BLaER1 treated with 17β-estradiol and CSF1 and Interleukin-3, amounts not matched to agents 10 nM and 100 nM (cell line): ENCODE measurements around the gene PI4KA.
"Not testable (repeated sequence)": the region's sequence is repeated elsewhere in the genome, so short reads cannot be mapped to it uniquely, and the experiment has no call there.

Experiments
- H3K27ac ChIP-seq, 11 experiments: shearing (Covaris generic); formaldehyde crosslinking; 2 replicates each; pipeline ENCODE4 v1.8.1; 2022
- H3K27me3 ChIP-seq, 11 experiments: shearing (Covaris generic); formaldehyde crosslinking; 2 replicates each; pipeline ENCODE4 v1.8.1; 2022
- H3K36me3 ChIP-seq, 11 experiments: shearing (Covaris generic); formaldehyde crosslinking; 2 replicates each; pipeline ENCODE4 v1.8.1; 2022
- H3K4me1 ChIP-seq, 10 experiments: shearing (Covaris generic); formaldehyde crosslinking; 2 replicates each; pipeline ENCODE4 v1.8.1; 2022
- H3K4me2 ChIP-seq, 11 experiments: shearing (Covaris generic); formaldehyde crosslinking; 2 replicates each; pipeline ENCODE4 v1.8.1; 2022
- H3K4me3 ChIP-seq, 10 experiments: shearing (Covaris generic); formaldehyde crosslinking; 2 replicates each; pipeline ENCODE4 v1.8.1; 2022
- H3K9ac ChIP-seq, 11 experiments: shearing (Covaris generic); formaldehyde crosslinking; 2 replicates each; pipeline ENCODE4 v1.8.1; 2022
- H3K9me3 ChIP-seq, 11 experiments: shearing (Covaris generic); formaldehyde crosslinking; replicated peaks in 1 of 11; 2 replicates each; pipeline ENCODE4 v1.8.1; 2022
- H4K20me1 ChIP-seq, 11 experiments: shearing (Covaris generic); formaldehyde crosslinking; 2 replicates each; pipeline ENCODE4 v1.8.1; 2022
- Cebpa-rat ChIP-seq, 11 experiments: shearing (Covaris generic); IDR thresholded peaks; 2 replicates each; pipeline ENCODE4 v1.8.1; 2022

The PI4KA gene

DNA sequence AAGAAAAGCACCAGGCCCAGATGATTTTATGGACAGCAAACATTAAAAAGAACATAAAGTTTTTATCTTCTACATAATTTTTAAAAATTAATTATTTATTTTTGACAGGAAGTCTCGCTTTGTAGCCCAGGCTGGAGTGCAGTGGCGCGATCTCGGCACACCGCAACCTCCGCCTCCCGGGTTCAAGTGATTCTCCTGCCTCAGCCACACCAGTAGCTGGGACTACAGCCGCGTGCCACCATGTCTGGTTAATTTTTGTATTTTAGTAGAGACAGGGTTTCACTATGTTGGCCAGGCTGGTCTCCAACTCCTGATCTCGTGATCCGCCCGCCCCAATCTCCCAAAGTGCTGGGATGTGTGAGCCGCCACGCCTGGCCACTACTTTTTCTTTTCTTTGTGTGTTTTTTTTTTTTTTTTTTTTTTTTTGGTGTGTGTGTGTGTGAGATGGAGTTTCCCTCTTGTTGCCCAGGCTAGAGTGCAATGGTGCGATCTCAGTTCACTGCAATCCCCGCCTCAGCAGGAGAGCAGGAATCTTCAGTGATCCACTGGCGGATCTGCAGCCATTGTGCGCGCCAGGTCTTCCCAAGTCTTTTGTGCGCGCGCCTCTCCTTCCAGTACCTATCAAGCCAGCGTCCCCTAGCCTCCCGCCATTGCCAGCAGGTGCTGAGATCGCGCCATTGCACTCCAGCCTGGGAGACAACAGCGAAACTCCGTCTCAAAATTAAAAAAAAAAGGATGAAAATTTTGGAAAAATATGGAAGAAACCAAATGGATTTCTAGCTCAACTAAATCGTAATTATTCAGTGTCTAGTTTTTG is 171.0 kb downstream of the PI4KA start:
- not testable (repeated sequence) for H3K4me3 ChIP-seq, H3K9me3 ChIP-seq, H3K27me3 ChIP-seq, H3K27ac ChIP-seq, H4K20me1 ChIP-seq, H3K36me3 ChIP-seq, H3K4me2 ChIP-seq, H3K4me1 ChIP-seq, H3K9ac ChIP-seq

DNA sequence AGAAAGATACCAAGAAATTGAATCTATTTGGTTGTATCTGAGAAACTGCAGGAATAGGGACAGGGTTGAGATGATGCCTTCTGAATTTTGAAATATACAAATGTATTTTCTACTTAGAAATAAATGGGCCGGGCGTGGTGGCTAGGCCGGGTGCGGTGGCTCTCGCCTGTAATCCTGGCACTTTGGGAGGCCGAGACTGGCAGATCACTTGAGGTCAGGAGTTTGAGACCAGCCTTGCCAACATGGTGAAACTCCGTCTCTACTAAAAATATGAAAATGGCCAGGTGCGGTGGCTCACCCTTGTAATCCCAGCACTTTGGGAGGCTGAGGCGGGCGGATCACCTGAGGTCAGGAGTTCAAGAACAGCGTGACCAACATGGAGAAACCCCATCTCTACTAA is 172.8 kb downstream of the PI4KA start:
- H3K4me1 ChIP-seq, H3K9ac ChIP-seq, H3K4me2 ChIP-seq, H3K36me3 ChIP-seq, H3K9me3 ChIP-seq, H4K20me1 ChIP-seq, H3K4me3 ChIP-seq, H3K27ac ChIP-seq, H3K27me3 ChIP-seq: not testable (repeated sequence)

DNA sequence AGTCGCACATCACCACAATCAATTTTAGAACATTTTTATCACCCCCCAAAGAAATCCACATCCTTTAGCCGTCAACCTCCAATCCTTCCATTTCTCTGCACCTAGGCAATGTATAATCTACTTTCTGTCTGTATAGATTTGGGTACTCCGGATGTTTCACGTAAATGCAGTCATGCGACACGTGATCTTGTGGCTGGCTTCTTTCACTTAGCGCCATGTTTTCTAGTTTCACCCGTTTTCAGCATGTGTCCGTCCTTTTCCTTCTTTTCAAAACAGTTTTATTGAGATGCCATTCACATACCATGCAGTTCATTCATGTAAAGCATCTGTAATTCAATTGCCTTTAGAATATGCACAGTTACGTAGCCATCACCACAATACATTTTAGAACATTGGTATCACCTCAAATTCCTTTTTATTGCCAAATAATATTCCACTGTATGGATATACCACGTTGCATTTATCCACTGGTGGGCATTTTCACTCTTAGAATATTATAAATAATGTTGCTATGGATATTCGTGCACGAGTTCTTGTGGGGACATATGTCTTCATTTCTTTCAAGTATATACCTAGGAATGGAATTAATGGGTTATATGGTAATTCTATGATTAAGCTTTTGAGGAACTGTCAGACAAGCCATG is 179.7 kb downstream of the PI4KA start:
- H3K4me2 ChIP-seq, H3K36me3 ChIP-seq: not testable (repeated sequence)

GRCh38 chr22:20677684-20678242 is 180.8 kb downstream of the PI4KA start:
- Histone ChIP-seq H3K27ac (no peak overlapping the region), H4K20me1 (no peaks in the 10 kb centered on the region), H3K4me2 (no peak overlapping the region), H3K4me3 (no peak overlapping the region), H3K9ac (no peak overlapping the region), H3K27me3 (no peaks in the 10 kb centered on the region), H3K9me3 (peaks cover 0 to 8% (median 0%) of the 10 kb centered on the region in 11 experiments; a peak in 1 of 22 replicates), H3K4me1 (no peaks in the 10 kb centered on the region), H3K36me3 (no peaks in the 10 kb centered on the region)
- no peak for TF ChIP-seq Cebpa-rat (IDR thresholded peaks at IDR 0.05)

More for the DNA sequence above, 179.7 kb downstream of the PI4KA start:
- not testable (repeated sequence) for H4K20me1 ChIP-seq, H3K27me3 ChIP-seq, H3K9me3 ChIP-seq, H3K27ac ChIP-seq, H3K9ac ChIP-seq, H3K4me1 ChIP-seq, H3K4me3 ChIP-seq

GRCh38 chr22:20675613-20676012 is 183.0 kb downstream of the PI4KA start:
- not testable (repeated sequence) for H3K4me1 ChIP-seq, H3K9ac ChIP-seq, H3K4me3 ChIP-seq, H3K27me3 ChIP-seq, H3K9me3 ChIP-seq, H3K27ac ChIP-seq, H4K20me1 ChIP-seq, H3K36me3 ChIP-seq, H3K4me2 ChIP-seq

DNA sequence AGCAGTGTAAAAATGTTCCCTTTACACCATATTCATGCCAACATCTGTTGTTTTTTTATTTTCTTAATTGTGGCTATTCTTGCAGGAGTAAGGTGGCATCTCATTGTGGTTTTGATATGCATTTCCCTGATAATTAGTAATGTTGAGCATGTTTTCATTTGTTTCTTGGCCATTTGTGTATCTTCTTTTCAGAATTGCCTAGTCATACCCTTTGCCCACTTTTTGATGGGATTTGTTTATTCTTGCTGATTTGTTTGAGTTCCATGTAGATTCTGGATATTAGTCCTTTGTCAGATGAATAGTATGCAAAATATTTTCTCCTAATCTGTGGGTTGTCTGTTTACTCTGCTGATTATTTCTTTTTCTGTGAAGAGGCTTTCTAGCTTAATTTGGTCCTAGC is 183.6 kb downstream of the PI4KA start:
- Histone ChIP-seq H3K36me3 (no peaks in the 10 kb centered on the region), H3K9me3 (peaks cover 0 to 8% (median 0%) of the 10 kb centered on the region in 11 experiments; a peak in 1 of 22 replicates), H3K9ac (no peak overlapping the region), H3K27ac (no peak overlapping the region), H3K4me1 (no peaks in the 10 kb centered on the region), H3K4me2 (no peak overlapping the region), H3K27me3 (peaks cover 0 to 9% (median 4%) of the 10 kb centered on the region in 11 experiments; a peak in 8 of 22 replicates), H3K4me3 (no peak overlapping the region), H4K20me1 (no peaks in the 10 kb centered on the region)
- TF ChIP-seq Cebpa-rat (IDR thresholded peaks at IDR 0.05) = no peak

DNA sequence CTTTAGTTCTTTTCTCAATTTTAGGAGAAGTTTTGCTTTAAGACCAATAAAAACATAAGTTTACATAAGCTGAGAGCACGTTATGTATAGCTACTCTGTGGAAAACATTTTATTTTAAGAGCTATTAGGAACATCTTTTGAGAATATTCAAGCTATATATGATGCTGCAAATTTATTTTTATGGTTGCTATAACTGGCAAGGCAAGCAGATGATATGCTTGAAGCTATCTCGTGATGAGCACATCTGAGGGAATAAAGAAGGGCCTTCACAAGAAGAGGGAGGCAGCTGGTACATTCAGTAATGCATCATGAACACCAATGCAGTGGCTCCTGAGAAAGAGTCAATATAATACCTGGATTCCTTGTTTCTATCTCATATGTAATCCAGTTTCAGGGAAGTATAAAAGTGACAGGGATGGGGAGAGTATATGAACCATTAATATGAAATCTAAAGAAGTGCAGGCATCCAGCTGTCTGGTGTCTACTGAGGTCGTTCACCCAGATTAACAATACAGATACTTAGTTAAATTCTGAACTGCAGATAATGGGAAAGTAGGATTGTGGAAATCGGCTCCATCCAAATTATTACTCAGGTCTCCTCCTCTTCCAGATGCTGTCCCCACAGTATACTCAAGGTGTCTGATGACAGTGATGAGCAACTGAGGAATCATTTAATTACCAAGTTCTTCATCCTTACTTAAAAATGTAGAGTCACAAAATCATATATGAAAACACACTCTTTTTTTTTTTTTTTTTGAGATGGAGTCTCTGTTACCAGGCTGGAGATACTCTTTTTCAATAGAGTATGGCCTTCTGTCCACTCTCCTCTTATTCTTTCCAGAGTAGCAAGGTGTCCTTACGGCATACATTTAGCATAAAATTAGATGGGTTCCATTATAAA is 185.1 kb downstream of the PI4KA start:
- no peak for TF ChIP-seq Cebpa-rat (IDR thresholded peaks at IDR 0.05)
- H3K9me3 ChIP-seq = peaks cover 0 to 3% (median 0%) of the 10 kb centered on the region in 11 experiments; a peak in 1 of 22 replicates
- no peaks in the 10 kb centered on the region for H4K20me1 ChIP-seq
- H3K27me3 ChIP-seq = peaks cover 0 to 14% (median 4%) of the 10 kb centered on the region in 11 experiments; a peak in 8 of 22 replicates
- H3K27ac ChIP-seq = no peak overlapping the region
- H3K4me3 ChIP-seq = no peak overlapping the region
- no peak overlapping the region for H3K4me2 ChIP-seq
- H3K9ac ChIP-seq = no peak overlapping the region
- H3K36me3 ChIP-seq = no peaks in the 10 kb centered on the region
- H3K4me1 ChIP-seq = no peaks in the 10 kb centered on the region

GRCh38 chr22:20672732-20673131 is 185.9 kb downstream of the PI4KA start:
- no peak for TF ChIP-seq Cebpa-rat (IDR thresholded peaks at IDR 0.05)
- H3K27ac ChIP-seq = no peak overlapping the region
- peaks cover 0 to 14% (median 4%) of the 10 kb centered on the region in 11 experiments; a peak in 8 of 22 replicates for H3K27me3 ChIP-seq
- H3K4me1 ChIP-seq = no peaks in the 10 kb centered on the region
- H3K4me3 ChIP-seq = no peak overlapping the region
- H3K36me3 ChIP-seq = no peaks in the 10 kb centered on the region
- H3K9ac ChIP-seq = no peak overlapping the region
- H4K20me1 ChIP-seq = no peaks in the 10 kb centered on the region
- H3K4me2 ChIP-seq = no peak overlapping the region
- H3K9me3 ChIP-seq = no peaks in the 10 kb centered on the region

GRCh38 chr22:20672082-20672424 is 186.6 kb downstream of the PI4KA start:
- no peaks in the 10 kb centered on the region for H3K36me3 ChIP-seq
- no peak overlapping the region for H3K9ac ChIP-seq
- no peaks in the 10 kb centered on the region for H4K20me1 ChIP-seq
- H3K9me3 ChIP-seq = no peaks in the 10 kb centered on the region
- no peak overlapping the region for H3K4me2 ChIP-seq
- H3K27me3 ChIP-seq = peaks cover 0 to 14% (median 4%) of the 10 kb centered on the region in 11 experiments; a peak in 8 of 22 replicates
- H3K27ac ChIP-seq = no peak overlapping the region
- no peak overlapping the region for H3K4me3 ChIP-seq
- H3K4me1 ChIP-seq = no peaks in the 10 kb centered on the region
- TF ChIP-seq Cebpa-rat (IDR thresholded peaks at IDR 0.05) = no peak
